Smooth muscle cell (in vitro differentiated cells): ENCODE data around the gene C1orf56. TPM values are rescaled to one million over a fixed set of nuclear protein-coding genes. Genes with fewer than 3 reads are reported as not detected.

ENCODE experiments used
- DNase-seq: peaks from one replicate; lab custom pipeline; 2025; ENCODE audit not compliant: unreplicated experiment; lab: John Stamatoyannopoulos, UW
- H2AFZ ChIP-seq: fragments of 200-600 bp; sonication (generic); 2 replicates; pipeline ENCODE4 v1.6.0; 2016; ENCODE audit warnings: antibody characterized with exemption, low read depth, mild to moderate bottlenecking
- H3F3A ChIP-seq: fragments of 200-600 bp; sonication (generic); 2 replicates; pipeline ENCODE4 v1.6.0; 2017; ENCODE audit warnings: antibody characterized with exemption, low read depth
- H3K27ac ChIP-seq: fragments of 200-600 bp; sonication (generic); 2 replicates; pipeline ENCODE4 v1.5.1; 2016; ENCODE audit warnings: low read depth, mild to moderate bottlenecking
- H3K27me3 ChIP-seq: fragments of 200-600 bp; sonication (generic); 2 replicates; pipeline ENCODE4 v1.6.1; 2016; ENCODE audit warnings: low read depth, mild to moderate bottlenecking
- H3K36me3 ChIP-seq: fragments of 200-600 bp; sonication (generic); 2 replicates; pipeline ENCODE4 v1.5.1; 2016; ENCODE audit warnings: low read depth
- H3K4me1 ChIP-seq: fragments of 200-600 bp; sonication (generic); 2 replicates; pipeline ENCODE4 v1.5.1; 2016; ENCODE audit warnings: low read depth
- H3K4me2 ChIP-seq: fragments of 200-600 bp; sonication (generic); 2 replicates; pipeline ENCODE4 v1.6.0; 2016; ENCODE audit warnings: mild to moderate bottlenecking
- H3K4me3 ChIP-seq: fragments of 200-600 bp; sonication (generic); 2 replicates; pipeline ENCODE4 v1.5.1; 2016; ENCODE audit warnings: mild to moderate bottlenecking
- H3K79me2 ChIP-seq: fragments of 200-600 bp; sonication (generic); 2 replicates; pipeline ENCODE4 v1.6.0; 2016; ENCODE audit warnings: low read depth, mild to moderate bottlenecking
- H3K9ac ChIP-seq: fragments of 200-600 bp; sonication (generic); 2 replicates; pipeline ENCODE4 v1.6.0; 2016; ENCODE audit warnings: low read depth
- H3K9me3 ChIP-seq: fragments of 200-600 bp; sonication (generic); replicated peaks from 2 replicates; pipeline ENCODE4 v1.5.1; 2016; ENCODE audit warnings: low read depth
- H4K20me1 ChIP-seq: fragments of 200-600 bp; sonication (generic); 2 replicates; pipeline ENCODE4 v1.6.0; 2016; ENCODE audit warnings: low read depth
- WGBS: methylation state at CpG from one replicate; pipeline ENCODE4 v1.1.7; 2016; ENCODE audit warnings: low lambda C conversion rate; 5-methylcytosine and 5-hydroxymethylcytosine counted together
- polyA plus RNA-seq: library from polyadenylated mRNA; unstranded; fragments of >200 nt; fragmentation: Nextera tagmentation; extraction: Ambion mirVana; gene quantifications from 2 replicates; pipeline ENCODE4 v1.2.1, GENCODE V29; 2016
- total RNA-seq: library from RNA; depleted of rRNA; stranded (reverse); fragments of >200 nt; gene quantifications from 2 replicates; pipeline ENCODE4 v1.2.3, GENCODE V29; 2014
- TF ChIP-seq, protein P1 (sequence below): fragments of 200-600 bp; sonication (generic); IDR thresholded peaks from 2 replicates; pipeline ENCODE4 v1.5.1; 2017; ENCODE audit warnings: borderline replicate concordance, mild to moderate bottlenecking, antibody characterized with exemption; ENCODE audit not compliant: insufficient read depth, poor library complexity, severe bottlenecking

Gene C1orf56, protein sequence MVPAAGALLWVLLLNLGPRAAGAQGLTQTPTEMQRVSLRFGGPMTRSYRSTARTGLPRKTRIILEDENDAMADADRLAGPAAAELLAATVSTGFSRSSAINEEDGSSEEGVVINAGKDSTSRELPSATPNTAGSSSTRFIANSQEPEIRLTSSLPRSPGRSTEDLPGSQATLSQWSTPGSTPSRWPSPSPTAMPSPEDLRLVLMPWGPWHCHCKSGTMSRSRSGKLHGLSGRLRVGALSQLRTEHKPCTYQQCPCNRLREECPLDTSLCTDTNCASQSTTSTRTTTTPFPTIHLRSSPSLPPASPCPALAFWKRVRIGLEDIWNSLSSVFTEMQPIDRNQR
- total RNA-seq = 1.2 and 1.6 TPM in 2 replicates
- polyA plus RNA-seq = 4.4 and 8.0 TPM in 2 replicates

DNA sequence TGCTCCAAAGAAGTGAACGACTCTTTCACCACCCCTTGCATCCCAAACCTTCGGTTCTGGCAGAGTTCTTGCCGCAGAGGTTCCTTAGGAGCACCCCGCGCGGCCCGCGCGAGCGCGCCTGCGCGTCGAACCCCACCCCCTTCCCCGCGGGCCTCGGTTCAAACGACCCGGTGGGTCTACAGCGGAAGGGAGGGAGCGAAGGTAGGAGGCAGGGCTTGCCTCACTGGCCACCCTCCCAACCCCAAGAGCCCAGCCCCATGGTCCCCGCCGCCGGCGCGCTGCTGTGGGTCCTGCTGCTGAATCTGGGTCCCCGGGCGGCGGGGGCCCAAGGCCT, at the start of gene C1orf56:
Gene C1orf56, plus strand, starts transcription at position 161 of the 334 bp plus-strand sequence. Its CDS starts 97 bp downstream, at position 258.
- peak within 1 kb of the TSS; percentile 89 for H3K4me2 ChIP-seq
- no peaks in the 10 kb centered on the region for H3K9me3 ChIP-seq
- peak within 1 kb of the TSS; percentile 23 for H2AFZ ChIP-seq
- TF ChIP-seq, protein P1, sequence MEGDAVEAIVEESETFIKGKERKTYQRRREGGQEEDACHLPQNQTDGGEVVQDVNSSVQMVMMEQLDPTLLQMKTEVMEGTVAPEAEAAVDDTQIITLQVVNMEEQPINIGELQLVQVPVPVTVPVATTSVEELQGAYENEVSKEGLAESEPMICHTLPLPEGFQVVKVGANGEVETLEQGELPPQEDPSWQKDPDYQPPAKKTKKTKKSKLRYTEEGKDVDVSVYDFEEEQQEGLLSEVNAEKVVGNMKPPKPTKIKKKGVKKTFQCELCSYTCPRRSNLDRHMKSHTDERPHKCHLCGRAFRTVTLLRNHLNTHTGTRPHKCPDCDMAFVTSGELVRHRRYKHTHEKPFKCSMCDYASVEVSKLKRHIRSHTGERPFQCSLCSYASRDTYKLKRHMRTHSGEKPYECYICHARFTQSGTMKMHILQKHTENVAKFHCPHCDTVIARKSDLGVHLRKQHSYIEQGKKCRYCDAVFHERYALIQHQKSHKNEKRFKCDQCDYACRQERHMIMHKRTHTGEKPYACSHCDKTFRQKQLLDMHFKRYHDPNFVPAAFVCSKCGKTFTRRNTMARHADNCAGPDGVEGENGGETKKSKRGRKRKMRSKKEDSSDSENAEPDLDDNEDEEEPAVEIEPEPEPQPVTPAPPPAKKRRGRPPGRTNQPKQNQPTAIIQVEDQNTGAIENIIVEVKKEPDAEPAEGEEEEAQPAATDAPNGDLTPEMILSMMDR = no peak
- no peaks in the 10 kb centered on the region for H3K36me3 ChIP-seq
- no peaks in the 10 kb centered on the region for H3K79me2 ChIP-seq
- no peaks in the 10 kb centered on the region for H3K4me1 ChIP-seq
- peaks cover 23% of the 10 kb centered on the region for H3F3A ChIP-seq
- no peaks in the 10 kb centered on the region for H4K20me1 ChIP-seq
- H3K4me3 ChIP-seq = peak within 1 kb of the TSS; percentile 69
- peak within 1 kb of the TSS; percentile 62 for H3K9ac ChIP-seq
- WGBS = under 1% methylated on average over 28 of the region's 29 CpGs
- no peaks in the 10 kb centered on the region for H3K27me3 ChIP-seq
- DNase-seq = peak; percentile 50
- H3K27ac ChIP-seq = peak within 1 kb of the TSS; percentile 45

DNA sequence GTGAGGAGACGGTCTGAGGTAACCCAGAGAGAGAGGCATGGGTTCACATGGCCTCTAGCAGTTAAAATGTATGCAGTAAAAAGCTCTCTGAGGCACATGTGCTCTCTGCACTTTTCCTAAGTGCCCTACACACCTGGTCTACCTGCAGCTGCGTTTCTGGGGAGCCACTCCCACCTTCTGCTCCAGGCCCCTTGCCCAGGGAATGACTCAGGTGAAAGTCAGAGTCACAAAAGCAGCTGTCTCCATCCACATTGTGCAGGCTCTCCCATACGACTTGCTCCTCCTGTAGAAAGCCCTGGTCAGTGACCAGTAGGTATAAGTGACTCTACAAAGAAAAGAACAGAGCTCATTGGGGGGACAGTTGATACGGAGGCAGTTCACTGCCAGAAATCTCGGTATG, 49.6 kb upstream of the C1orf56 start:
- peaks cover 3% of the 10 kb centered on the region for H3K4me1 ChIP-seq
- WGBS = 69% methylated on average over 5 of the region's 5 CpGs
- H3K79me2 ChIP-seq = no peaks in the 10 kb centered on the region
- TF ChIP-seq, protein P1 = no peak
- no peak overlapping the region for H2AFZ ChIP-seq
- H3K27ac ChIP-seq = no peak overlapping the region
- no peaks in the 10 kb centered on the region for H3K27me3 ChIP-seq
- no peak overlapping the region for H3K4me2 ChIP-seq
- H3F3A ChIP-seq = peaks cover 11% of the 10 kb centered on the region
- no peak overlapping the region for H3K9ac ChIP-seq
- H4K20me1 ChIP-seq = no peaks in the 10 kb centered on the region
- H3K4me3 ChIP-seq = no peak overlapping the region
- DNase-seq = no peak
- H3K36me3 ChIP-seq = no peaks in the 10 kb centered on the region
- H3K9me3 ChIP-seq = no peaks in the 10 kb centered on the region

DNA sequence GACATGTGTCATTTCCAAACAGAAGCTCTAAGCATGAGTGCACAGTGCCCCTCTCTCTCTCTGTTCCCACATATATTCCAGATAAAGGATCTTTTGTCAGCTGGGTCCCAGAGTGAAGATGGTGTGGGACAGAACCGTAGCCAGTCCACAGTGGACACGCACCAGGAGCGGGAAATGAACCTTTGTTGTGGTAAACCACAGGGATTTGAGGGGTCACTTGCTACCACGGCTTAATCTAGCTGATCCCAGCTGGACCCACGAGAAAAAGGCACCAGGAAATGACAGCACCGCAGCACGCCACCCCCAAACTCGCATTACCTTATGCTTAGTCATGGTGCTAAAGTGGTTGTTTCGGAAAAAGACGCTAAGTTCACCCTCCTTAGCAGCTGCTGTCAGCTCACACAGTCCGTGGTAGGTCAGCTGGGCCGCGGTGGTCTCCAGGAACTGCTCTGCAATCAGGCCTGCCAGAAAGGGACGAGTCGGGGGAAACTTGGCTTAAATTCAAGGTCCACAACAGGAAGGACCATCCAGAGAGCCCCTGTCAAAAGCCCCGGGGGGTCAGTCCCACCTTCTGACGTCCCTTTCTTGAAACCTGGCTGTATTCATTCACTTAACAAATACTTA, 48.4 kb upstream of the C1orf56 start:
- DNase-seq = no peak
- TF ChIP-seq, protein P1 = no peak
- H3K79me2 ChIP-seq = no peaks in the 10 kb centered on the region
- no peaks in the 10 kb centered on the region for H3K9me3 ChIP-seq
- no peak overlapping the region for H3K4me3 ChIP-seq
- H3K4me1 ChIP-seq = peaks cover 3% of the 10 kb centered on the region
- WGBS = 36% methylated on average over 17 of the region's 17 CpGs
- peak overlapping the region; percentile 77 for H3K4me2 ChIP-seq
- H2AFZ ChIP-seq = no peak overlapping the region
- H3K9ac ChIP-seq = peak overlapping the region; percentile 29
- no peaks in the 10 kb centered on the region for H3K36me3 ChIP-seq
- no peaks in the 10 kb centered on the region for H3K27me3 ChIP-seq
- H3K27ac ChIP-seq = peak overlapping the region; percentile 70
- H3F3A ChIP-seq = peaks cover 11% of the 10 kb centered on the region
- H4K20me1 ChIP-seq = no peaks in the 10 kb centered on the region
